Esophagus muscularis mucosa (tissue), 4 donors: ENCODE measurements around the gene KRTAP5-10.
"Not testable (repeated sequence)": the region's sequence is repeated elsewhere in the genome, so short reads cannot be mapped to it uniquely, and the experiment has no call there.

Experiments used
- CTCF ChIP-seq, 3 experiments: fragments of 200-600 bp in 2 of 3; fragments of 450-650 bp in 1 of 3; sonication (generic) in 2 of 3; IDR thresholded peaks; one replicate each; pipeline ENCODE4 v1.5.1; 2017 to 2019; ENCODE audit warnings: antibody characterized with exemption in 3 of 3, mild to moderate bottlenecking in 2 of 3, moderate library complexity in 1 of 3
- EP300 ChIP-seq: sonication (generic); formaldehyde crosslinking; IDR thresholded peaks from one replicate; pipeline ENCODE4 v1.6.1; 2017; ENCODE audit warnings: antibody characterized with exemption
- POLR2A ChIP-seq: fragments of 450-650 bp; IDR thresholded peaks from one replicate; pipeline ENCODE4 v1.6.1; 2017; ENCODE audit warnings: antibody characterized with exemption, moderate library complexity, mild to moderate bottlenecking, low read depth
- POLR2AphosphoS5 ChIP-seq, 2 donors: sonication (generic); formaldehyde crosslinking; IDR thresholded peaks; one replicate each; pipeline ENCODE4 v1.6.1; 2017; ENCODE audit warnings: antibody characterized with exemption in 2 of 2

GRCh38 chr11:71534711-71535608, 30.4 kb upstream of the KRTAP5-10 start:
- TF ChIP-seq CTCF (IDR thresholded peaks at IDR 0.05); POLR2A; POLR2AphosphoS5 (IDR thresholded peaks at IDR 0.05); EP300: not testable (repeated sequence)
